HG03575 (cell line): ENCODE measurements around the gene MYMK.

Source experiments
- ATAC-seq: cut with Tn5 transposase; IDR thresholded peaks from one replicate; pipeline ENCODE4 v1.9.1; 2021; ENCODE audit not compliant: unreplicated experiment, insufficient number of reproducible peaks, low FRiP score; ENCODE audit errors: extremely low read depth

MYMK gene

DNA sequence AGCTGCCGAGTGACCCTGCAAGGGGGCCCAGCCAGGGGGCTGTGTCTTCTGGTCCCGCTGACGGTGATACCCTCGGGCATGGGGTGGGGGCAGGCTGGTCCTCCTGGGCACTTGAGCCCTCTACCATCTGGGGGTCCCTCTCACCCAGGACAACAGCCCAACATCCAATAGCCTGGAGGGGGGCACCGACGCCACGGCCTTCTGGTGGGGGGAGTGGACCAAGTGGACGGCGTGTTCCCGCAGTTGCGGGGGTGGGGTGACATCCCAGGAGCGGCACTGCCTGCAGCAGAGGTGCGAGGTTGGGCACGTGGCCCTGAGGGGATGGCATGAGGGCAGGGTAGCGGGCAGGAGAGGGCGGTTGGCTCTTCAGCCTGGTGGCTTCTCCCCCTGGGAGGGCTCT is 12.5 kb upstream of the MYMK start:
- ATAC-seq = no peak

DNA sequence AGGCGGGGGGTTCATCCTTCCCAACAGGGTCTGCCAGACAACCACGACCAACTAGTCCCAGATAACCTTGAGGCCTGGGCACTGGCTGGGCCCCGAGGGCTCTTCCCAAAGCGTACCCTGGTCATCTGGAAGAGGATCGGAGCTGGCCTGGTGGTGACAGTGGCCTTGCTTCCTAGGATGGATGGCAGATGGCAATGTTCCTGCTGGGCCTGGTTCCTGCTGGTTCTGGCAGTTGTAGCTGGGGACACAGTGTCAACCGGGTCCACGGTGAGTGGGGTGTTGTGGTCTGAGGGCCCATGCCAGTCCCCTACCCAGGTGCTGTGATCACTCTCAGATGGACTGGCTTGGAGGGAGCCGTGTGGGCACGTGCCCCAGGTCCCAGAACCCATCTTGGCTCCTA is 11.8 kb upstream of the MYMK start:
- ATAC-seq = no peak

DNA sequence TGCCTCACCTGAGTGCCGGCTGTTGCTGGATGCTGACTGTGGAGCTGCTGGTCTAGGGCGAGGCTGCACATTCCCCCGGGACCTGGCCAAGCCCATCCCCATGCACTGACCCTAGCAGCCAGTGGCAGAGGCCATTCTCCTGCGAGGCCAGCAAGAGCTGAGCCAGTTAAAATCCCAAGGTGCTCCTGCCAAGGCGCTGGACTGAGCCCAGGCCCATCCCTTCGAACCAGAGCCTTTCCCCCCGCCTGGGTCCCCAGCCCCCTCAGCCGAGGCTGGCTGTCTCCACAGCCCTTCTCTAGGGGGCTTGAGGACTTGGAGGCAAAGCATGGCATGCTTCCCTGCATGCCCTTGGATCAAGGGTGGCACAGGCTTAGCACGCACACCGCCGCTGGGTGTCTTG is 11.3 kb upstream of the MYMK start:
- no peak for ATAC-seq

DNA sequence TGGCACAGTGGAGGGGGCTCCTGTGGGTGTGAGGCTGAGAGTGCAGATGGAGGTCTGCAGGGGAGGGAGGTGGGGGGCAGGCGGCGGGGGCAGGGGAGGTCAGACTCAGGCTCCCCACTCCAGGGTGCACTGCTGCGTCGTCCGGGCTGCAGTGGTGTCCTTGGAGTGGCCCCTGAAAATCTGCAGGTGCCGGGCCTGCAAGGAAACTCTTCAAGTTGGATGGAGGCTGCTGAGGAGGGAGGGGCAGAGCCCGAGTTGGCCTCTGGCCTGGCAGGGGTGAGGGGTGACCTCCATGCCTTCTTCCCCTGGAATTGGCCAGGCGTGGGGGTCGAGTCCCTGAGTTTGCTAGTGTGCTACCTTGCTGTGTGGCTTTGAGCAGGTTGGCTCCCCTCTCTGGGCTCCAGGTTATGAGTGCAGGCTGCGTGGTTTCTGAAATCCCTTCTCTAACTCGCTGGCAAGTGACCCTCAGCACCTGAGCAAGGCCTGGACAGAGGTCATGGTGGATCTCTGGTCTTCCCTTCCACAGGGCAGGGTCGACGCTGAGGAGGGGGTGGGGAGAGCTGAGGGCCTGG is 10.6 kb upstream of the MYMK start:
- ATAC-seq = no peak

DNA sequence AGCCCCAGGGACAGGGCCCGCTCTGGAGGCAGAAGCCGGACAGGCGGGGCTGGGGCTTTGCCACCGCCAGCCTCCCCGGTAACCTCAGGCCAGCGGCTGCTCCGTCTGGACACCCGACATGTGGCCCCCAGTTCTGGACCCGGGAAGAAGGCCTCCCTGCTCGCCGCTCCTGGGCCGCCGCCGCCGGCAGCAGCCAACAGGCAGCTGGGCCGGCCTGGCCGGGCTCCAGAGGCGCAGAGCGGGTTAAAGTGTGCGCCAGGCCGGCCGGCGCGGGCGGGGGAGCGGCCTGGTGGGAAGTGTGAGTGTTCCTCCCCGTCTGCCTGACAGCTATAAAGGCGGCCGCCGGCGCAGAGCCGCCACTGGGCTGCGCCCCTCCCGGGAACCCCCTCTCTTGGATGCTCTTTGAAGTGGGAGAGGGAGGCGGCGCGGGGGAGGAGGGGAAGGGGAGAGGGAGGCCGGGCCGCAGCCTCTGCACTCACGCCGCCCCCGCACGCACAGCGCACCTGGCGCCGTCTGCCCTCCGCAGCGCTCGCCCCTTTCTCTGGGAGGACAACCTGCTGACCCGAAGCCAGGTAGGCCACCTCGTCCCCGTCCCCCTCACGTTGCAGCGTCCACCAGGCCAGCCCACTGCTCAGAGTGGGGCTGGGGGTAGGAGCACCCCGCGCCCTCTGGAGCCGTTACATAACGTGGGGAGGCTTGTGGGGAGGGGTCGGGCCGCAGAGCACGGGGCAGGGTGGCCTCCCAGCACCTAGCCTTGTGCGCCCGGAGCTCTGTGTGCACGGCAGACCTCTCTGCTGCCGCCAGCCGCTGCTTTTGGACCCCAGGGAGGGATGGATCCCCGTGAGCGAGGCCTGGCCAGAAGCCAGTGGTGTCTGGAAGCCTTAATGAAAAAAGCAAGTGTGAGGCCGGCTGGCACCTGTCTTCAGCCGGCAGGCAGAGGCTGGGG is 9.9 kb upstream of the MYMK start, which contains the start of gene ADAMTSL2:
Gene ADAMTSL2, plus strand, starts transcription at position 359 of the 946 bp plus-strand sequence. CDS start 2,009 bp downstream, outside the sequence.
- no peak for ATAC-seq

DNA sequence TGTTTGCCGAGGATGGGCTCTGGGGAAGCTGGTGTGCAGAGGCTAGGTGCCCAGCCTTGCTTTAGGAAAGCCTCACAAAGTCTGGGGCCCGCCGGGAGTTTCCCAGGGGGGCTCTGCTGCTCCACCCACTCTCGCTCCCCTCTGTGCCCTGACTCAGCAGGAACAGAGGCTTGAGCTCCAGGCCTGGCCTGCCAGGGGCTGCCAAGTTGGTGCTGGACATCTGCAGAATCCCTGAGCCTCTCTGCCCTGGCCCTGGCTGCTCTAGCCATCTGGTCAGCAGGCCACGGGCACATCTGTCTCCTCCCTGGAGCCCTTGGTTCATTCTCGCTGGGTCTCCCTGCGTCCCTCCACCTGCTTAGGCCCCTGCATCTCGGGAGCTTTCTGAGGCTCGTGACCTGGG is 9.1 kb upstream of the MYMK start:
- ATAC-seq = no peak

DNA sequence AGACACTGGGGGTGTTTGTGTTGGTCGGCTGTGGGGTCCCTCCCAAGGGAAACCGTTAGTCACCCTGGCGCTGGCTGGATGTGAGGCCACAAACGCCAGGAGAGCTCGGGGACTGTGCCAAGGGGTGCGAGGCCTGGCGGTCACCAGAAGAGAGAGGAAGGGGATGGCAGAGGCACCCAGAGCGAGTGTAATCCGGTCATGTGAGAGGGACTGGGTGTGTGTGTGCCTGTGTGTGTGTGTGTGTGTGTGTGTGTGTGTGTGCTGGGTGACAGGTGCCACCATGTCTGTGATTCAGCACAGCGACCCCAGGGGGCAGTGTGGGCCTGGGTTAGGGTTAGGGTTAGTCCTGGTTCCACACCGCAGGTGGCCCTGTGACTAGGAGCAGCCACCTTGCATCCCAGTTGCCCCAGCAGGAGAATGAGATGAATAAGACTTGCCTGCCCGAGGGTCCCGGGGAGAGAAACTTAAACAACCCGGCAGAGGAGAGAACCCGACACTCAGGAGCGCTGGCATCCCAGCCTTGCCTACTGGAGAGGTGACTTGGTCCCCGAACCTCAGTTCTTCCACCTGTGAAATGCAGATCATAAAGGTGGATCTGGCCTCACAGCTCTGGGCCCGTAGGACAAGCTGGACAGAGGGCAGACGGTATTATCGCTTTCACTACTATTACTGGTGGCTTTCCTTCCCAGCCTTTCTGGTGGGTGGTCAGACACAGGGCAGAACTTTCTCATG is 8.3 kb upstream of the MYMK start:
- no peak for ATAC-seq

DNA sequence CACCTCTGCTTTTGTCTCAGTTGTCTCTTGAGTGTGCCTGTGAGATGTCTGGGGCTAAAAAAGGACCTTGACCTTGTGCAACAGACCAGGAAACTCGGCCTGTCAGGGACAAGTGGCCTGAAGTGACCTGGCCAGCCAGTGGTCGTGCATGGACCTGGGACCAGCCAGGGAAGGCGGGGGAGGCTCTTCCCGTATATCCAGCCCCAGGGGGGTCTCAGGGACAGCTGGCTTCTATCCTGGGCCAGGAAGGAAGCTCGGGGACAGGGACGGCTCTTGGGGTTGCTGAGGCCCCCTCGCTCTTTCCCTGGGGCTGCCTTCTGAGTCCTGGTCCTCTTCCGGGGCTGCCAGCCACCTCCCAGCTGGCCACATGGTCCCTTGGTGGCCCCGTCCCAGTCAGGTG is 6.5 kb upstream of the MYMK start:
- no peak for ATAC-seq

DNA sequence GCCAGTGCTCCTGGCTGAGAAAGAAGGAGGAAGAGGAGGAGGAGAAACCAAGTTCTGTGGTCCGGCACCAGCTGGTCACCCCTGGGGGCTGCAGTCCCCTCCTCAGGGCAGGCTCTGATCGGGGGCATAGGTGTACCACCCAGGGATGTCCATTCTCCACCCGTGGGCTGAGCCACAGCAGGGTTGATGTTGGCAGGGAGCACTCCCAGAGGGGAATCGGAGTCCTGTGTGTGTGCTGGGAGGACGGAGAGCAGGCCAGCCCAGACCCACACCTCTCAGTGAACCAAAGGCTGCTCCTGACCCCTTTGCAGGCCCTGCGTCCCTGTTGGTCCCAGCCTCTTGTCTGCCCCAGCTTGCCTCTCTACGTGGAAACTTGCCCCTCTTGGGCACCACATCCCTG is 5.1 kb upstream of the MYMK start:
- no peak for ATAC-seq

DNA sequence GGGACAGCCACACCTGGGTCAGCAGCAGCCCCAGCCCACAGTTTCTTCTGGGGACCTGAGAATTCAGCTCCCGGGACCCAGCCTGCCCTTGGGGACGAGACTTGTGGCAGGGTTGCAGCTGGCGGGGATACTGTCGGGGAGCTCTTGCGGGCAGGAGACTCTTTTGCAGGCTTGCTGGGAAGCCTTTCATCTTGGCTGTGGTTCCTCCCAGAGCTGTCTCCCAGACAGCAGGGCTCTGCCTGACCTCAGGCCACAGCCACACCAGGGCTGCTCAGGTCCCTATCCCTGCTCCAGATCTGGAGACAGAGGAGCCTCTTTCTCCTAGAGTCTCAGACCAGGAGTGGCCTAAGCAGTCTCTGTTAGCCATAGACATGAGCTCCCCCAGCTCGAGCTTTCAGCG is 4.7 kb upstream of the MYMK start:
- ATAC-seq = no peak

DNA sequence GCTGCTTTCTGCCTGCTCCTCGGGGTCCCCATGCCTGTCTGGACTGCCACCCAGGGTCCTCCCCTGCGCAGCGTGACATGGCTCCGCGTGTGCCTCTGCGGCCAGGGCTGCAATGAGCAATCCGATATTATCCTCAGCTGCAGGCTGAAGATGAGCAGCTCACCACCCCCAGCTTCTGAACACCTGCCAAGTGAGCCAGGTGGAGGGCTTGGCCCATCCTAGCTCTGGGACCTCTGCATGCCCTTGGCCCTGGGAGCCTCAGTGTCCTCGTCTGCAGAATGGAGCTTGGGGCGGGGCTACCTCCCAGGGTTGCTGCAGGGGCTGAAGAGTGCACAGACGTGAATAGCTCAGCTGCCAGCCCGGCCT is 4.1 kb upstream of the MYMK start:
- no peak for ATAC-seq

DNA sequence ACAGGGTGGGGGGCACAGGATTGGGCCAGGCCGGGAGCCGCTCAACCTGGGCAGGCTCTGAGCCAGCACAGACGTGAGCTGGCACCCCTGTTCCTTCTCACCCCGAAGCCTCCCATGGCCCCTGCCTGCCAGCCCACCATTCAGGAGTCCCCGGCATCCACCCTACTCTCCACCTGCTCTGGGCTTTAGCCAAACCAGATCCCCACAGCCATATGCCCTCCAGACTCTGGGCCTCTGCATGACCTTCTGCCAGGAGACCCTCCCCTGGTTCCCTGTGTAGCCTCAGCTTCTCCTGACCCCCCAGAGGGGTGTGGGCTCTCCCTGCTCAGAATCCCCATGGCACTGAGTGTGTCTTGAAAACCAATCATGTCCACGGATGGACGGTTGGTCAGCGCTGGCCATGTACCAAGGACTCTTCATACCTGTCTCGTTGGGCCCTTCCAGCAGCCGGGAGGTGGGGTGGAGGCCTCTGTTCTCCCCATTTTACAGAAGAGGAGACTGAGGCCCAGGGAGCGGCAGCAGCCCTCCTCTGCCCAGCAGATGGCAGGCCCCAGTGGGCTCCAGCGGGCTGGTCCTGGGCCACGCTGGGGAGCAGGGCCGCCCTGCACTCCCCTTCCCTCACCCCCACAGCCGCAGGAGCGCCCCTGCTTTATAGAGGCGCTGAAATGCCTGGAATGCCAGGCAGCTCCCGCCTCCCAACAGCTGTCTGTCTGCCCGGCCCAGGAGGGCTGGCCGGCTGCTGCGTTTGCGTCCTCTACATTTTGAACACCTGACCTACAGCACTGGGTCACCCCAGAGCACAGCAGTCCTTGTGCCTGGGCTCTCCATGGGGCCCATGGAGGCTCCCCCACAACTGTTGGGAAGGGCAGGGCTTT is 3.5 kb upstream of the MYMK start:
- ATAC-seq = no peak

DNA sequence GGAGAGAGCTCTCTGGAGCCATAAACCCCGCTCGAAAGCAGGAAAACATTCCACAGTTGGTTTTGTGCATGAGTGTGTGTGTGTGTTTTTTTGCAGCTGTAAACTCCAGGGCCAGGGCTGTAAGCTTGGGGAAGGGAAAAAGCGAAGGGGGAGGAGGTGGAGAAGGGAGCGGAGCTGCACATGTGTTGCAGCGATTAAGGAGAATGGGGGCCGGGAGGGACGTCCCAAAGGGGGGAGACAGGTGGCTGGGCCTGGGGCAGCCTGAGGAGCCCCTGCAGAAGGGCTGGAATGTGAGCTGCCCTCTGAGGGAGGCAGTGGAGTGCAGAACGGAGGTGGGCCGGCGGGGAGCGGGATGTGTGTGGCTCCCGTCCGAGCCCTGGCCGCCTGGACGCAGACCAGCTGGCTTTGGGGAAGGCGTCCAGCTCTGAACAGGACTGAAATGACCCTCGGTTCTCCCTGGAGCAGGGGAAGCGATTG is 2.7 kb upstream of the MYMK start:
- ATAC-seq = no peak

DNA sequence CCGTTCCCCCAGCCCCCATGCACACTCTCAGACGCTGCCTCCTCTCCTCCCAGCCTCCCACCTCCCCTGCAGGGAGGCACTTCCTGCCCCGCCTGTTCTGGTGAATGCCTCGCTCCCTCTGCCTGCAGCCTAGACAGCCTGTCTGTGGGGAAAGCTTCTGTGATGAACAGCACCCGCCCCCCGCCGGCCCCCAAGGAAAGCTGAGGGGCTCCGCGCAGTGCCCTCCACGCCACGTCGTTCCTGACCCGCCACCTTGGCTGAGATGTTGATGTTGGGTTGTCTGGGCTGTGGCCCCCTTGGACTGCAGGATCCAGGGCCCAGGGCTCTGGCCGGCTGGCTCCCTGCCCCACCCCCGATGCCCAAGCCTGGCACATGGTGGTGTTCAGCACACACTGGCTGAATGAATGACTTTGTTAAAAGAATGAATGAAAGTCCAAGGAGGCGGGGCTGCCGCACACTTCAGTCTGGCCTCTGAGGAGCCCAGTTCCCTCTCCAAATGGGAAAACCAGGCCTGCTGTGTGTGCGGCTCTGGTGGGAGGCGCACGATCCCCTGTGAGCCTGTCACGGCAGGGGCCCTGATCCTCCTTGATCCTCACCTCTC is 2.1 kb upstream of the MYMK start:
- no peak for ATAC-seq

DNA sequence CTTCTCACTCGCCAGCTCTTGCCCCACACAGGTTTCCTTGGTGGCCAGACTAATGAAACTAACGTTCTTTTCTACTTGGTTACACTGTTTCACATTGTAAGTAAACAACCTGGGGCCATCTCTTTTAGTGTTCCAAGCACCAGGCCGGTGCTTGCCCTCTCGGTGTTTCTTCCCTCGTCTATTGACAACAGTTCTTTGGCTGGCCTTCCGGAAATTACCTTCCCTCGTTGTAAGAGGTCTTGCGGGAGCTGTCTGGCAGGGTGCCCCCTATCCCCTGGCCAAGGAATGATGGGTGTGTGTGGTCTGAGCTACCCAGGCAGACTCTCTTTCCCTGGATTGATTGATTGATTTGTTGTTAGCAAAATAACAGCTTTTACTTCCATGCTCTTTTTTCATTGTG is 918 bp upstream of the MYMK start:
- ATAC-seq = no peak

DNA sequence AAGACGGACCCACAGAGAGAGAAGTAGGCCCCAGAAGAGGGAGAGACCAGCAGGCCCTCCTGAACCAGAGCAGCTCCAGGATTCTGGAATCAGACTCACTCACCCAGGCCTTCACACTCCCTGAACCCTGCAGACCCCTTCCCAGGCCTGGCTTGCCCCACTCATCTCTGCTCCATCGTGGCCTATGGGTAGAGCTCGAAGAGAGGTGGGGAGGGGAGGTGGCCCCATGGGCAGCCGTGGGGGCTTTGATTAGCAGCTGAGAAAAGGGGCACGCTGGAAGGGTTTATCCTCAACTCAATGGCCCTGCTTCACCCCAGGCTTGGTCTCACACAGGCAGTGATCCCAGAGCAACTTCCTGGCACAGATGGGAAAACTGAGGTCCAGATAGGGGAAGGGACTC is 613 bp downstream of the MYMK start:
- no peak for ATAC-seq

DNA sequence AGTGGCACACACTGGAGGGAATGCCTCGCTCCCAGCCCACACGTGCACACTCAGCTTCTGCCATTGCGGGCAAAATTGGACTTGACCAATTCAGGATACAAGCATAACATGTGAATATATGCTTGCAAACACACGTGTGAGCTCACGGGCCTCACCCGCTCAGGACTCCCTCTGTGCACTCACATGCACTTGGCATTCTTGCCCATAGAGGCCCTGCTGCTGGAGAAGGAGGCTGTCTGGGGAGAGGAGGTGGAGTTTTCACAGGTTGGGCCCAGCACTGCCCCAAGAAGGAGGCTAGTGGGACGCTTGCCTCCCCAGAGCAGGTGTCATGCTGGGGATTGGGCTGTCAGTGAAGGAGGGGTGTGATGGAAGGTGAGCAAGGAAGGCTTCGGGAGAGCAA is 1.7 kb downstream of the MYMK start:
- ATAC-seq = no peak

DNA sequence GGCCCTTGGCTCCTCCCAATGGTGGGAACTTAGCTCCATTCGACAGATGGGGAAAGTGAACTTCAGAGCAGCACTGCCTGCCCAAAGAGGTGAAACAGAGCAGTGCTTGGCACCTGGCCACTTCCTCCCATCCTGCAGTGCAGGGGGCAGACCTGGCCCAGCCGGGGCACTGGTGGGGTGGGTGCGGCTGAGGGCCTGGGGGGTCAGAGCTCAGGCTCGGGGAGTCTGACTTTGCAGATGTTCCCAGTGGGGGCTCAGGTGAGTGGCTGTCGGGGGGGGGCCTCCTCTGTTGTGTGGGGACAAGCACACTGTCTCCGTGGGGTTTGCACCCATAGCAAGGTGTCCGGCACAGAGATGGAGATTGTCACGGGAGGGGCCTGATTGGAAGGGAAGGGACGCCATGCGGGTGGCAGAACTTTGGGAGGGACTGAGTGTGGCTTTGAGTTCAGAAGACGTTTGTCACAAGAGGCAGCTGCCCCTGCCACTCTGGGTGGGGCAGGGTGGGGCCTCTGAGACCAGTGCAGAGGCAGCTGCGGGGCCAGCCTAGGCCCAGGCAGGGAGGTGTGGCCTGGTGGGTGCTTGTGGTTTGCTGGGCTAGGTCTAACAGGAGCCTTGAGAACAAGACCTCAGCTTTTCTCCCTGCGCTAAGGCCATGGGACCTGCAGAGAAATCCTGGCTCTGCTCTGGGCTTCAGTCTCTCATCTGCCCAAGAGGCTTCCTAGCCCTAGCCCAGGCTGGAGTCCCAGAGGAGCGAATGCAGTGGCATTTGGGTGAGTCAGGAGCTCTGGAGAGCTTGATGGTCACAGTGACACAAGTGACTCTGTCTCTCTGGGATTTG is 2.5 kb downstream of the MYMK start:
- no peak for ATAC-seq
